CD4-positive, alpha-beta memory T cell (primary cell): ENCODE measurements around the gene C19orf18. TPM values are rescaled to one million over a fixed set of nuclear protein-coding genes. Genes with fewer than 3 reads are reported as not detected.
A peak's percentile ranks its signal among the peaks of the same experiment; 100 is the strongest.
"Not testable (repeated sequence)": the region's sequence is repeated elsewhere in the genome, so short reads cannot be mapped to it uniquely, and the experiment has no call there.

Experiments used
- CTCF ChIA-PET: fragments of 350-600 bp; sonication (Branson Sonifier 250); formaldehyde crosslinking; loops from one replicate; lab custom pipeline; 2021; ENCODE audit warnings: inconsistent platforms; ENCODE audit not compliant: partially characterized antibody; lab: Charles Lee
- POLR2A ChIA-PET: fragments of 350-600 bp; sonication (Branson Sonifier 250); formaldehyde crosslinking; loops from one replicate; lab custom pipeline; 2021; ENCODE audit not compliant: partially characterized antibody; lab: Charles Lee
- DNase-seq, 5 donors: peaks; one replicate each; pipeline versions ENCODE4 v3.0.0 to v3.0.0-alpha.2; 2020 to 2022; ENCODE audit warnings: mixed read lengths in 1 of 5
- H3K27ac ChIP-seq: one replicate; pipeline ENCODE4 v1.7.0; 2013; ENCODE audit warnings: low read depth, low read length
- H3K27me3 ChIP-seq: 2 replicates; pipeline ENCODE4 v1.7.0; 2013; ENCODE audit warnings: mild to moderate bottlenecking, low read length, moderate library complexity; ENCODE audit not compliant: insufficient read depth
- H3K36me3 ChIP-seq: 2 replicates; pipeline ENCODE4 v1.7.0; 2013; ENCODE audit warnings: mild to moderate bottlenecking, low read length, moderate library complexity; ENCODE audit not compliant: insufficient read depth
- H3K4me1 ChIP-seq: 2 replicates; pipeline ENCODE4 v1.7.0; 2013; ENCODE audit warnings: mild to moderate bottlenecking, low read length, moderate library complexity; ENCODE audit not compliant: insufficient read depth
- H3K4me3 ChIP-seq, 2 donors: one replicate each; pipeline ENCODE4 v1.7.0; 2013; ENCODE audit warnings: low read length in 2 of 2, mild to moderate bottlenecking in 1 of 2
- H3K9me3 ChIP-seq, 2 donors: one replicate each; pipeline ENCODE4 v1.7.0; 2013; ENCODE audit warnings: low read length in 2 of 2, control low read depth in 1 of 2; ENCODE audit not compliant: control insufficient read depth in 1 of 2
- H3K27ac Mint-ChIP-seq, 7 donors: one replicate each; pipeline ENCODE4 v1.8.0; 2020 to 2021; ENCODE audit warnings: mixed read lengths in 7 of 7, mild to moderate bottlenecking in 6 of 7, inconsistent platforms in 3 of 7, moderate library complexity in 3 of 7
- H3K27me3 Mint-ChIP-seq, 2 donors: one replicate each; pipeline ENCODE4 v1.8.0; 2020 to 2021; ENCODE audit warnings: mixed read lengths in 2 of 2
- H3K36me3 Mint-ChIP-seq, 2 donors: one replicate each; pipeline ENCODE4 v1.8.0; 2020 to 2021; ENCODE audit warnings: mixed read lengths in 2 of 2, inconsistent platforms in 1 of 2, mild to moderate bottlenecking in 1 of 2
- H3K4me1 Mint-ChIP-seq, 4 donors: one replicate each; pipeline ENCODE4 v1.8.0; 2020 to 2021; ENCODE audit warnings: mixed read lengths in 4 of 4, mild to moderate bottlenecking in 1 of 4
- H3K4me3 Mint-ChIP-seq, 8 donors: one replicate each; pipeline ENCODE4 v1.8.0; 2020 to 2021; ENCODE audit warnings: mixed read lengths in 8 of 8, mild to moderate bottlenecking in 7 of 8, moderate library complexity in 6 of 8, inconsistent platforms in 3 of 8
- H3K9me3 Mint-ChIP-seq, 8 donors: one replicate each; pipeline ENCODE4 v1.8.0; 2020 to 2021; ENCODE audit warnings: mixed read lengths in 8 of 8, mild to moderate bottlenecking in 5 of 8, inconsistent platforms in 3 of 8, moderate library complexity in 1 of 8
- intact Hi-C: fragments of 100-400 bp; cut with micrococcal nuclease; formaldehyde crosslinking; loops from one replicate; pipeline ENCODE4 v1.15.1; 2023
- polyA plus RNA-seq, 2 donors: library from polyadenylated mRNA; unstranded; fragments of 300-500 nt; fragmentation: Illumina TruSeq; gene quantifications; one replicate each; pipeline ENCODE4 v1.2.3, GENCODE V29; 2021
- total RNA-seq, 2 experiments: library from RNA; stranded (reverse); gene quantifications; one replicate each; pipeline ENCODE4 v1.2.3, GENCODE V29; 2021

Gene C19orf18
- total and polyA plus RNA-seq, 4 experiments from 2014 or later: 0.22 to 1.2 (median 0.76) TPM; not detected in 1

DNA sequence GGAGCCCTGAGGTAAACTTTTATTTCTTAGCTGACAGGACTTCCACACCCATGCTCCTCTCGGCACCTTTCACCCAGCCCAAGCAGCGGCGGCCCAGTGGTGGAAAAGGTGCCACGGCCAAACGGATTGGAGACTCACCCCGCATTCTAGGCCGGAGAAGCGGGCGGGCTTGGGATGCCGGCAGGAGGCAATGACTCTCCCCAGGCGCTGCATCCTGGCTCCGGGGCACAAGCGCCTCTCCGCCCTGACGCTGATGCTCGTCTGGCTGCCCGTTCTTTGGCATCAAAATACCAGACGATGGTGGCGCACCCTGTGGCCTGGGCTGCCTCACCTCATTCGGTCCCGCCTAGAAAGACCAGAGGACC is 34.9 kb upstream of the C19orf18 start:
- ChIA-PET CTCF (no interaction called here), POLR2A (no interaction called here)
- Mint-ChIP-seq H3K4me1 (peaks cover 2 to 13% (median 7%) of the 10 kb centered on the region in 4 donors), H3K36me3 (peaks cover 43 to 45% of the 10 kb centered on the region in 2 donors), H3K9me3 (peaks cover 5 to 89% (median 78%) of the 10 kb centered on the region in 8 donors), H3K27me3 (peaks cover 2 to 4% of the 10 kb centered on the region in 2 donors), H3K4me3 (peak overlapping the region in 5 of 8 donors; percentile 27 to 78 (median 63)), H3K27ac (peak overlapping the region in 2 of 7 donors; percentile 38 to 77)
- Histone ChIP-seq H3K4me3 (no peak overlapping the region), H3K27me3 (no peaks in the 10 kb centered on the region), H3K9me3 (peaks cover 14 to 46% of the 10 kb centered on the region in 2 donors), H3K4me1 (no peaks in the 10 kb centered on the region), H3K36me3 (no peaks in the 10 kb centered on the region), H3K27ac (no peak overlapping the region)
- no peak for DNase-seq
- intact Hi-C loops: loop anchor here (10.0 kb wide), 1 partner anchor 574 kb away; the partner anchor contains the start of gene ZNF749

DNA sequence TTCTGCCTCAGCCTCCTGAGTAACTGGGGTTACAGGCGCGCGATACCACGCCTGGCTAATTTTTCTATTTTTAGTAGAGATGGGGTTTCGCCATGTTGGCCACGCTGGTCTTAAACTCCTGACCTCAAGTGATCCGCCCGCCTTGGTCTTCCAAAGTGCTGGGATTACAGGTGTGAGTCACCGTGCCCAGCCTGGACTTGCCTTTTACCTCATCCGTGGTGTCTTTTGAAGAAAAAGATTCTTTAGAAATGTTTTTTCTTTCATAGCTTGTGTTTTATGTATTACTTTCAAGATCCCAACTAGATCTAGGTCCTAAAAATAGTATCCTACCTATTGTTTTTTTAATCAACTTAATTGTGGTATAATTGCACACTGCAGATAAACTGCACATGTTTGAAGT is 34.5 kb upstream of the C19orf18 start:
- H3K27me3 ChIP-seq, CTCF ChIA-PET, DNase-seq, H3K36me3 ChIP-seq, H3K4me1 ChIP-seq, POLR2A ChIA-PET, H3K27ac ChIP-seq, H3K4me3 ChIP-seq, H3K27me3 Mint-ChIP-seq: not testable (repeated sequence)
- peaks cover 5 to 89% (median 79%) of the 10 kb centered on the region in 8 donors for H3K9me3 Mint-ChIP-seq
- peaks cover 47 to 49% of the 10 kb centered on the region in 2 donors for H3K36me3 Mint-ChIP-seq
- H3K4me1 Mint-ChIP-seq: peaks cover 5 to 16% (median 9%) of the 10 kb centered on the region in 4 donors
- peaks cover 14 to 49% of the 10 kb centered on the region in 2 donors for H3K9me3 ChIP-seq
- intact Hi-C loops: loop anchor here (10.0 kb wide), 1 partner anchor 574 kb away; the partner anchor contains the start of gene ZNF749
- H3K4me3 Mint-ChIP-seq: peak overlapping the region in 3 of 8 donors; percentile 27 to 63 (median 29)
- H3K27ac Mint-ChIP-seq: peak overlapping the region in 1 of 7 donors; percentile 38

DNA sequence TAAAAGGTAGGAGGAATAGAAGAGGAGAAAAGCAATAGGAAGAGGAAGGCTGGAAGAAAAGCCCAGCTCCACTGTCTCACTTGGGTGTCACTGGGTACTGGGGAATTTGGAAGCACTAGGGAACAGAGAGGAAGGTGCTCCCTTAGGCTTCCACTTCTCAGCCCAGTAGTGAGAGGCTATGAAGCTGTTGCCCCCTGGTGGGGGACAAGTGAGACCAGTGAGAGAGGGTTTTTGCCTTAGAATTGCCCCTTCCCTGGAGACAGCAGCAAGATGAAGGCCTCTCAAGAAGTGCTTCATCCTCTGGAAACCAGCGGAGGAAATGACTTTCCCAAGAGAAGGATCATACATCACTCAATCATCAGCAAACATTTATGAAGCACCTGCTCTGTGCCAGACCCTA is 33.0 kb upstream of the C19orf18 start:
- H3K4me1 ChIP-seq: peaks cover 9% of the 10 kb centered on the region
- Mint-ChIP-seq H3K4me1 (peaks cover 8 to 25% (median 13%) of the 10 kb centered on the region in 4 donors), H3K4me3 (peak overlapping the region in 2 of 8 donors; percentile 3 to 51), H3K27me3 (peaks cover 2 to 4% of the 10 kb centered on the region in 2 donors), H3K9me3 (peaks cover 5 to 85% (median 78%) of the 10 kb centered on the region in 8 donors), H3K36me3 (peaks cover 50 to 54% of the 10 kb centered on the region in 2 donors), H3K27ac (peak overlapping the region in 2 of 7 donors; percentile 14 to 53)
- no peaks in the 10 kb centered on the region for H3K36me3 ChIP-seq
- H3K27me3 ChIP-seq: no peaks in the 10 kb centered on the region
- ChIA-PET POLR2A (no interaction called here), CTCF (no interaction called here)
- peaks cover 18 to 59% of the 10 kb centered on the region in 2 donors for H3K9me3 ChIP-seq
- intact Hi-C loops: loop anchor here (10.0 kb wide), 1 partner anchor 572 kb away; the partner anchor contains the start of gene ZNF749
- no peak overlapping the region for H3K4me3 ChIP-seq
- DNase-seq: no peak
- H3K27ac ChIP-seq: no peak overlapping the region

DNA sequence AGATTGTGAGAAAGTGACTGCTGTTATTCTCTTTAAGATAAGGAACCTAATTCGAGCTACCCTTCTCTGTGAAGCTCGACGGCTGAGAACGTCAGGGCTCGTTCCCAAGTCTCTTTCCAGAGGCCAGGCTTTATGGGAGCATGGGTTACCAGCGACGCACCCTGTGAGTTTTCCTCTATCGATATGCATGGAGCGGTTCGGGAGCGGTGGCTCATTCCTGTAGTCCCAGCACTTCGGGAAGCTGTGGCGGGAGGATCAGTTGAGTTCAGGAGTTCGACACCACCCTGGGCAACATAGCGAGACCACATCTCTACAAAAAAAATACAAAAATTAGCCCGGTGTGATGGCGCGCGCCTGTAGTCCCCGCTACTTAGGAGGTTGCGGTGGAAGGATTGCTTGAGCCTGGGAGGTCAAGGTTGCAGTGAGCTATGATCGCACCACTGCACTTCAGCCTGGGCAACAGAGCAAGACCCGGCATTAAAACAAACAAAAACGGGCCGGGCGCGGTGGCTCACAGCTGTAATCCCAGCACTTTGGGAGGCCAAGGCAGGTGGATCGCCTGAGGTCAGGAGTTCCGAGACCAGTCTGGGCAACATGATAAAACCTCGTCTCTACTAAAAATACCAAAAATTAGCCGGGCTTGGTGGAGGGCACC is 29.0 kb upstream of the C19orf18 start:
- CTCF ChIA-PET: interaction anchor here (0.9 to 1.6 kb wide), 3 partner anchors 10 to 569 kb away, joined by 3 read pairs; no protein-coding TSS in a partner anchor
- H3K4me3 ChIP-seq: peak overlapping the region; percentile 93 to 98
- DNase-seq: no peak
- H3K4me1 Mint-ChIP-seq: peaks cover 15 to 34% (median 25%) of the 10 kb centered on the region in 4 donors
- H3K9me3 Mint-ChIP-seq: peaks cover 5 to 71% (median 62%) of the 10 kb centered on the region in 8 donors
- H3K36me3 ChIP-seq: peaks cover 15% of the 10 kb centered on the region
- POLR2A ChIA-PET: interaction anchor here (0.8 to 2.4 kb wide), 29 partner anchors 8 to 812 kb away, joined by 3 to 19 read pairs (median 6); partner anchors contain the start of genes ZIK1, ZNF211, ZNF256 and ZNF264
- peaks cover 73 to 78% of the 10 kb centered on the region in 2 donors for H3K36me3 Mint-ChIP-seq
- peak overlapping the region; percentile 80 for H3K27ac ChIP-seq
- peak overlapping the region; percentile 70 to 87 (median 83) for H3K27ac Mint-ChIP-seq
- no peaks in the 10 kb centered on the region for H3K27me3 Mint-ChIP-seq
- H3K4me1 ChIP-seq: peaks cover 22% of the 10 kb centered on the region
- H3K9me3 ChIP-seq: peaks cover 10 to 50% of the 10 kb centered on the region in 2 donors
- intact Hi-C loops: loop anchor here (2.0 to 10.0 kb wide), 6 partner anchors 152 to 762 kb away; partner anchors contain the start of genes TRAPPC2B, ZNF416, ZNF547 and ZNF749
- peak overlapping the region; percentile 71 to 87 (median 83) for H3K4me3 Mint-ChIP-seq
- no peaks in the 10 kb centered on the region for H3K27me3 ChIP-seq

DNA sequence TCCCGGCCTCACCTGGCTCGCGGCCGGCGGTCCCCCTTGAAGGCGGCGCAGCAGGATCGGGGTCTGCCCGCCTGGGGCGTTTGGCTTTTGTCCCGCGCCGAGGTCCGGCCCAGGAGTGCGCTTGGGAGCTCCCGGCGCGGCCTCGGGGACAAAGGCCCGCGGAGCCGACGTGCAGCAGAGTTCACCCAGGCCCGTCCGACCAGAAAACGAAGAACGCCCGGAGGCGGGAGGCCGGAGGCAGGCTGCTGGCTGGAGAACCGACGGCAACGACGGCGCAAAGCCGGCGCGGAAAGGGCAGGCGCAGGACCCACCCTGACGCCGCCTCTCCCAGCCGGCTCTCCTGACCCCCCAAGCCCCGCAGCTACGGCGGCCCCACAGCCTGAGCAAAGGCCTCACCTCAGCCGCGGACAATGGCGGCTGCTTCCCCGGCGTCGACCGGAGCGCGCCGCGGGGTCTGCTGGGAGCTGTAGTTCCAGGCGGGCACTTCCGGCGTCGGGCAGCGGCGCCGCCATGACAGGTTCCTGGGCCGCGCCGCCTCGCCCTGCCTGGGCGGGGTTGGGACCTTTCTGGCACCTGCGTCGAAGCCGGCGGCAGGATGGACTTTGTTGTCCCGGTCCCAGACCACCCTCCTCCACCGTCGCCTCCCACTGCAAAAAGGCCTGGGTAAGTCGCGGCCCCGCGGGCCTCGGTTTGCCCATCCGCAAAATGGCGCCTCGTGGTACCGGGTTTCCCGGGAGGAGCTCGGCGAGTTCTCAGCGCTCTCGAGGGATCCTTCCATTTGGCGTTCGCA is 28.2 kb upstream of the C19orf18 start, which contains the start of gene ZNF606:
Gene ZNF606 (minus strand): TSS at position 437 of the 790 bp plus-strand sequence. CDS start 1,501 bp downstream, outside the sequence.
- Histone ChIP-seq H3K27me3 (no peaks in the 10 kb centered on the region), H3K4me3 (peak within 1 kb of the TSS; percentile 93 to 98), H3K27ac (peak within 1 kb of the TSS; percentile 80), H3K36me3 (peaks cover 15% of the 10 kb centered on the region), H3K9me3 (peaks cover 8 to 46% of the 10 kb centered on the region in 2 donors), H3K4me1 (peaks cover 22% of the 10 kb centered on the region)
- H3K4me3 Mint-ChIP-seq: peak within 1 kb of the TSS; percentile 76 to 87 (median 84)
- ChIA-PET POLR2A (interaction anchor here (0.8 to 2.4 kb wide), 32 partner anchors 8 to 811 kb away, joined by 3 to 19 read pairs (median 6); partner anchors contain the start of genes ZIK1, ZNF211, ZNF256 and ZNF264), CTCF (interaction anchor here (0.9 to 1.6 kb wide), 4 partner anchors 9 to 568 kb away, joined by 3 to 4 read pairs (median 3); no protein-coding TSS in a partner anchor)
- peak; percentile 83 to 89 (median 86) for DNase-seq
- peak within 1 kb of the TSS; percentile 78 to 93 (median 87) for H3K27ac Mint-ChIP-seq
- peaks cover 4 to 68% (median 61%) of the 10 kb centered on the region in 8 donors for H3K9me3 Mint-ChIP-seq
- no peaks in the 10 kb centered on the region for H3K27me3 Mint-ChIP-seq
- H3K4me1 Mint-ChIP-seq: peaks cover 15 to 34% (median 26%) of the 10 kb centered on the region in 4 donors
- H3K36me3 Mint-ChIP-seq: peaks cover 78 to 84% of the 10 kb centered on the region in 2 donors
- intact Hi-C loops: loop anchor here (1.0 to 10.0 kb wide), 11 partner anchors 55 to 762 kb away; partner anchors contain the start of genes TRAPPC2B, ZNF134, ZNF256 and ZNF416

DNA sequence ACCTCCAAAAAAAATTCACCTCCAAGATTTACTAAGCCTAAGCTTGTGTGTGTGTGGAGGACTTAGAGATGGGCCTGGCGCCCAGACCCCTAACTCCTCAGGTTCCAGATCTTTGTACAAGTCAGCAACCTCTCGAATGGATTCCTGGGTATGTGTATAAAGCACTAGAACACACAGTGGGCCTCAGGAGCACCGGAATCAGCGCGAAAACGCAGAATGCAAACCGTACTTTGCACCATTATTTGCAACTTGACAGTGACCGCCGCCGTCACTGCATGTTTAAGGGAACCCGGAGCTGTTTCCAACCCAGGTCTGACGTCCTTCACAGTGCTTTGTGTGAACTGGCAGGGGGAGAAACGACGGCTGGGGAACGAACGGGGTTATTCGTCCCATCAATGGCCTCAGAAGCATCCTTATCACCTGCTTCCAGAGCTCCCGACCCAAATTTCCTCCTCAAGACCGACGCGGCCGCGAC is 27.6 kb upstream of the C19orf18 start:
- peak overlapping the region; percentile 76 to 87 (median 84) for H3K4me3 Mint-ChIP-seq
- no peak for DNase-seq
- H3K9me3 Mint-ChIP-seq: peaks cover 2 to 67% (median 59%) of the 10 kb centered on the region in 8 donors
- H3K27ac Mint-ChIP-seq: peak overlapping the region; percentile 62 to 93 (median 87)
- ChIA-PET CTCF (interaction anchor here (1.1 to 1.6 kb wide), 3 partner anchors 15 to 567 kb away, joined by 3 to 4 read pairs (median 3); no protein-coding TSS in a partner anchor), POLR2A (interaction anchor here (1.0 to 2.4 kb wide), 25 partner anchors 8 to 810 kb away, joined by 3 to 19 read pairs (median 6); partner anchors contain the start of genes ZIK1, ZNF211, ZNF256 and ZNF264)
- H3K4me1 ChIP-seq: peaks cover 22% of the 10 kb centered on the region
- H3K27me3 Mint-ChIP-seq: no peaks in the 10 kb centered on the region
- peaks cover 15 to 34% (median 25%) of the 10 kb centered on the region in 4 donors for H3K4me1 Mint-ChIP-seq
- H3K36me3 Mint-ChIP-seq: peaks cover 82 to 86% of the 10 kb centered on the region in 2 donors
- peak overlapping the region; percentile 80 for H3K27ac ChIP-seq
- H3K36me3 ChIP-seq: peaks cover 19% of the 10 kb centered on the region
- H3K9me3 ChIP-seq: peaks cover 4 to 39% of the 10 kb centered on the region in 2 donors
- peak overlapping the region; percentile 64 to 93 for H3K4me3 ChIP-seq
- H3K27me3 ChIP-seq: no peaks in the 10 kb centered on the region
- intact Hi-C loops: loop anchor here (1.0 to 10.0 kb wide), 11 partner anchors 55 to 761 kb away; partner anchors contain the start of genes TRAPPC2B, ZNF134, ZNF256 and ZNF416
